ENCODE measurements around the gene MKLN1. TPM values are rescaled to one million over a fixed set of nuclear protein-coding genes. Genes with fewer than 3 reads are reported as not detected.

MKLN1 gene
- total and polyA plus RNA-seq, 2 of the 13 experiments (the other 11 are each of a cell fraction or from before 2014, with no cell fraction given): 33.6 to 43.5 TPM

DNA sequence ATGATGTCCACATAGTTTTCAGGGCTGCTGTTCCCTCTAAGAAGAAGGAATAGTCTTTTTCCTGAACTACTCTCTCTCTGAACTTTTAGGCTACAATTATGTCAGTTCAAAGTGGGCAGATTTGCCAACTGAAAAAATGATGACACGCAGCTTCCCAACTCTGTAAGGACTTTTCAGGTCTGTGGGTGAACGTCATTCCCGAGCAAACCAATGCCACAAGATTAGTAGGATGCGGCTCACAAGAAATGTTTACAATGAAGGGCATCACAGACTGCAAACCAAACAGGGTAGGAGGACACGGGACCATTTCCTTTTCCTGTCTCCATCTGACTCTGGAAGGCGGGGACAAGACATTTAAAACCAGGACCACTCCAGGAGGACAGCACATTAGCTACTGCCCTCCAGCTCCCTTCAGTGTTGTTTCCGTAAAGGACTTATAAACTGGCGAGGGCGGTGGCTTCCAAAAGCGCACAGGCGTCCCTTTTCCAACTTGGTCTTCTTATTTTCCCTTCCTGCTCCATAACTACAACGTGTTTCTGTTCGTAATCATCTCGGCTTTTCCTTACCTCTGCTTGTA, 539 bp upstream of the MKLN1 start (continued):
- TF ChIP-seq POLR2G (IDR thresholded peaks at IDR 0.05; ENCODE audit: low read depth, low read length) (peak; percentile 31), SP2 (CRISPR knock-in tag; IDR thresholded peaks at IDR 0.05) (no peak), CHCHD3 (CRISPR knock-in tag; IDR thresholded peaks at IDR 0.05) (0 out of 2 replicates have a peak, but pooled peaks have one; percentile 1), ZNF234 (CRISPR knock-in tag; conservative IDR thresholded peaks at IDR 0.05) (no peak), AHR (CRISPR knock-in tag; IDR thresholded peaks at IDR 0.05) (no peak), HIVEP1 (CRISPR knock-in tag; IDR thresholded peaks at IDR 0.05) (no peak), POLR2A (IDR thresholded peaks at IDR 0.05; ENCODE audit: insufficient read depth in 1 of 2, low read depth in 2 of 2, low read length in 2 of 2) (0 out of 4 replicates have a peak, but pooled peaks of 1 of the 2 experiments have one; percentile 14), HMG20A (CRISPR knock-in tag; IDR thresholded peaks at IDR 0.05; ENCODE audit: borderline replicate concordance) (no peak), SAFB2 (CRISPR knock-in tag; IDR thresholded peaks at IDR 0.05; ENCODE audit: borderline replicate concordance, low read depth) (no peak), ZNF569 (CRISPR knock-in tag; IDR thresholded peaks at IDR 0.05; ENCODE audit: borderline replicate concordance) (no peak), AKAP8 (CRISPR knock-in tag; IDR thresholded peaks at IDR 0.05) (no peak), HDAC2 (CRISPR knock-in tag; IDR thresholded peaks at IDR 0.05) (no peak), JARID2 (CRISPR knock-in tag; IDR thresholded peaks at IDR 0.05; ENCODE audit: insufficient replicate concordance) (no peak), IKZF4 (CRISPR knock-in tag; IDR thresholded peaks at IDR 0.05; ENCODE audit: borderline replicate concordance, low read depth, not compliant biosample characterization) (no peak), CENPX (CRISPR knock-in tag; IDR thresholded peaks at IDR 0.05) (no peak), SNAI1 (CRISPR knock-in tag; IDR thresholded peaks at IDR 0.05; ENCODE audit: borderline replicate concordance) (no peak), U2AF1 (optimal IDR thresholded peaks at IDR 0.05; ENCODE audit: low read depth, low read length) (no peak), WIZ (CRISPR knock-in tag; IDR thresholded peaks at IDR 0.05) (no peak), NONO (IDR thresholded peaks at IDR 0.05) (no peak), NONO (CRISPR knock-in tag; conservative IDR thresholded peaks at IDR 0.05) (no peak), ZNF644 (CRISPR knock-in tag; IDR thresholded peaks at IDR 0.05; ENCODE audit: low read depth) (no peak), ZNF382 (CRISPR knock-in tag; IDR thresholded peaks at IDR 0.05; ENCODE audit: borderline replicate concordance) (no peak)
- TF ChIP-seq, protein P1, sequence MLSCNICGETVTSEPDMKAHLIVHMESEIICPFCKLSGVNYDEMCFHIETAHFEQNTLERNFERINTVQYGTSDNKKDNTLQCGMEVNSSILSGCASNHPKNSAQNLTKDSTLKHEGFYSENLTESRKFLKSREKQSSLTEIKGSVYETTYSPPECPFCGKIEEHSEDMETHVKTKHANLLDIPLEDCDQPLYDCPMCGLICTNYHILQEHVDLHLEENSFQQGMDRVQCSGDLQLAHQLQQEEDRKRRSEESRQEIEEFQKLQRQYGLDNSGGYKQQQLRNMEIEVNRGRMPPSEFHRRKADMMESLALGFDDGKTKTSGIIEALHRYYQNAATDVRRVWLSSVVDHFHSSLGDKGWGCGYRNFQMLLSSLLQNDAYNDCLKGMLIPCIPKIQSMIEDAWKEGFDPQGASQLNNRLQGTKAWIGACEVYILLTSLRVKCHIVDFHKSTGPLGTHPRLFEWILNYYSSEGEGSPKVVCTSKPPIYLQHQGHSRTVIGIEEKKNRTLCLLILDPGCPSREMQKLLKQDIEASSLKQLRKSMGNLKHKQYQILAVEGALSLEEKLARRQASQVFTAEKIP (CRISPR knock-in tag; IDR thresholded peaks at IDR 0.05; ENCODE audit: borderline replicate concordance): no peak
- TF ChIP-seq, protein P2, sequence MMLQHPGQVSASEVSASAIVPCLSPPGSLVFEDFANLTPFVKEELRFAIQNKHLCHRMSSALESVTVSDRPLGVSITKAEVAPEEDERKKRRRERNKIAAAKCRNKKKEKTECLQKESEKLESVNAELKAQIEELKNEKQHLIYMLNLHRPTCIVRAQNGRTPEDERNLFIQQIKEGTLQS (CRISPR knock-in tag; IDR thresholded peaks at IDR 0.05): no peak
- TF ChIP-seq, protein P3, sequence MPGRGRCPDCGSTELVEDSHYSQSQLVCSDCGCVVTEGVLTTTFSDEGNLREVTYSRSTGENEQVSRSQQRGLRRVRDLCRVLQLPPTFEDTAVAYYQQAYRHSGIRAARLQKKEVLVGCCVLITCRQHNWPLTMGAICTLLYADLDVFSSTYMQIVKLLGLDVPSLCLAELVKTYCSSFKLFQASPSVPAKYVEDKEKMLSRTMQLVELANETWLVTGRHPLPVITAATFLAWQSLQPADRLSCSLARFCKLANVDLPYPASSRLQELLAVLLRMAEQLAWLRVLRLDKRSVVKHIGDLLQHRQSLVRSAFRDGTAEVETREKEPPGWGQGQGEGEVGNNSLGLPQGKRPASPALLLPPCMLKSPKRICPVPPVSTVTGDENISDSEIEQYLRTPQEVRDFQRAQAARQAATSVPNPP (CRISPR knock-in tag; IDR thresholded peaks at IDR 0.05): no peak
- TF ChIP-seq, protein P4, sequence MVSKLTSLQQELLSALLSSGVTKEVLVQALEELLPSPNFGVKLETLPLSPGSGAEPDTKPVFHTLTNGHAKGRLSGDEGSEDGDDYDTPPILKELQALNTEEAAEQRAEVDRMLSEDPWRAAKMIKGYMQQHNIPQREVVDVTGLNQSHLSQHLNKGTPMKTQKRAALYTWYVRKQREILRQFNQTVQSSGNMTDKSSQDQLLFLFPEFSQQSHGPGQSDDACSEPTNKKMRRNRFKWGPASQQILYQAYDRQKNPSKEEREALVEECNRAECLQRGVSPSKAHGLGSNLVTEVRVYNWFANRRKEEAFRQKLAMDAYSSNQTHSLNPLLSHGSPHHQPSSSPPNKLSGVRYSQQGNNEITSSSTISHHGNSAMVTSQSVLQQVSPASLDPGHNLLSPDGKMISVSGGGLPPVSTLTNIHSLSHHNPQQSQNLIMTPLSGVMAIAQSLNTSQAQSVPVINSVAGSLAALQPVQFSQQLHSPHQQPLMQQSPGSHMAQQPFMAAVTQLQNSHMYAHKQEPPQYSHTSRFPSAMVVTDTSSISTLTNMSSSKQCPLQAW (CRISPR knock-in tag; IDR thresholded peaks at IDR 0.05): no peak
- TF ChIP-seq, protein P5, sequence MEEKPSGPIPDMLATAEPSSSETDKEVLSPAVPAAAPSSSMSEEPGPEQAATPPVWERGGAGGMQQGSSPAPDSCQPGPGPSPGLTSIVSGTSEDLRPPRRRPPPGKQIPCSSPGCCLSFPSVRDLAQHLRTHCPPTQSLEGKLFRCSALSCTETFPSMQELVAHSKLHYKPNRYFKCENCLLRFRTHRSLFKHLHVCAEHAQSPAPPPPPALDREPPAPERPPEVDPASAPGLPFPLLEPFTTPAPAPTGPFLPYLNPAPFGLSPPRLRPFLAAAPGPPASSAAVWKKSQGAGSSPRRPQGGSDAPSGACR (CRISPR knock-in tag; IDR thresholded peaks at IDR 0.05): no peak

Data from HepG2 (cell line).